ENCODE data around the gene DRC7.
"Not testable (repeated sequence)": the region's sequence is repeated elsewhere in the genome, so short reads cannot be mapped to it uniquely, and the experiment has no call there.

DNA sequence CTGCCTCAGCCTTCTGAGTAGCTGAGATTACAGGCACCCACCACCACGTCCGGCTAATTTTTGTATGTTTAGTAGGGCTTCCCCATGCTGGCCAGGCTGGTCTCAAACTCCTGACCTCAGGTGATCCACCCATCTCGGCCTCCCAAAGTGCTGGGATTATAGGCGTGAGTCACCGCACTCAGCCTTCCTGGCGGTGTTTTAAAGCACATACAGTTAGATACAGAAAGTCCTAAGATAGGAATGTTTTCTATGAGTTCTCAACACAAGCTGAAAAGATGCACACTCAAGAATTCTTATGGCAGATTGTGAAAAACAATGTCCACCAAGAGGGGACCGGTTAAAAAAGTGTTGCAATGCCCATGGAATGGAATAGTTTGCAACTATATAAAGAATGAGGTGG is 23.2 kb upstream of the DRC7 start:
- TF ChIP-seq, protein P1, sequence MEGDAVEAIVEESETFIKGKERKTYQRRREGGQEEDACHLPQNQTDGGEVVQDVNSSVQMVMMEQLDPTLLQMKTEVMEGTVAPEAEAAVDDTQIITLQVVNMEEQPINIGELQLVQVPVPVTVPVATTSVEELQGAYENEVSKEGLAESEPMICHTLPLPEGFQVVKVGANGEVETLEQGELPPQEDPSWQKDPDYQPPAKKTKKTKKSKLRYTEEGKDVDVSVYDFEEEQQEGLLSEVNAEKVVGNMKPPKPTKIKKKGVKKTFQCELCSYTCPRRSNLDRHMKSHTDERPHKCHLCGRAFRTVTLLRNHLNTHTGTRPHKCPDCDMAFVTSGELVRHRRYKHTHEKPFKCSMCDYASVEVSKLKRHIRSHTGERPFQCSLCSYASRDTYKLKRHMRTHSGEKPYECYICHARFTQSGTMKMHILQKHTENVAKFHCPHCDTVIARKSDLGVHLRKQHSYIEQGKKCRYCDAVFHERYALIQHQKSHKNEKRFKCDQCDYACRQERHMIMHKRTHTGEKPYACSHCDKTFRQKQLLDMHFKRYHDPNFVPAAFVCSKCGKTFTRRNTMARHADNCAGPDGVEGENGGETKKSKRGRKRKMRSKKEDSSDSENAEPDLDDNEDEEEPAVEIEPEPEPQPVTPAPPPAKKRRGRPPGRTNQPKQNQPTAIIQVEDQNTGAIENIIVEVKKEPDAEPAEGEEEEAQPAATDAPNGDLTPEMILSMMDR (IDR thresholded peaks at IDR 0.05): not testable (repeated sequence)
- not testable (repeated sequence) for TF ChIP-seq ZFX (IDR thresholded peaks at IDR 0.05; ENCODE audit: borderline replicate concordance)

Measured in 22Rv1 (cell line).